Frontal cortex (tissue), 4 donors: Measurements from ENCODE around the gene DOCK1. TPM values are rescaled to one million over a fixed set of nuclear protein-coding genes. Genes with fewer than 3 reads are reported as not detected.

Experiments used
- DNase-seq, 2 donors: peaks; one replicate each; pipeline ENCODE4 v3.0.0; 2012; ENCODE audit warnings: low spot score in 2 of 2
- FAIRE-seq: peaks from 2 replicates; lab custom pipeline; 2012; peaks lifted over from hg19 to GRCh38; lab: Jason Lieb, UNC
- total RNA-seq: library from RNA; depleted of rRNA; stranded (reverse); fragments of >200 nt; gene quantifications from one replicate; pipeline ENCODE4 v1.2.3, GENCODE V29; 2014
- donor health status: control.
- donor health status: control.
- donor health status: control.

Gene DOCK1
- total RNA-seq, 1 donor from 2014 or later = 14.3 TPM

- DNase-seq = no peak
- no peak for FAIRE-seq
These were observed 546.4 kb downstream of the DOCK1 start for GRCh38 chr10:127451628-127452027.

- DNase-seq (no peak), FAIRE-seq (no peak)
These were observed 547.3 kb downstream of the DOCK1 start for GRCh38 chr10:127452568-127452967.

GRCh38 chr10:127453706-127454105 is 548.5 kb downstream of the DOCK1 start:
- FAIRE-seq (no peak), DNase-seq (no peak)

GRCh38 chr10:127456122-127456521 is 550.9 kb downstream of the DOCK1 start:
- FAIRE-seq = no peak
- no peak for DNase-seq

GRCh38 chr10:127458016-127458810 is 553.0 kb downstream of the DOCK1 start:
- no peak for FAIRE-seq
- no peak for DNase-seq

- no peak for DNase-seq
- no peak for FAIRE-seq
These were observed 553.6 kb downstream of the DOCK1 start for GRCh38 chr10:127458829-127459228.

GRCh38 chr10:127459918-127460317 is 554.7 kb downstream of the DOCK1 start:
- FAIRE-seq (no peak), DNase-seq (no peak)

GRCh38 chr10:127462643-127463295 is 557.5 kb downstream of the DOCK1 start:
- no peak for DNase-seq
- no peak for FAIRE-seq

- FAIRE-seq (no peak), DNase-seq (no peak)
These were observed 558.3 kb downstream of the DOCK1 start for GRCh38 chr10:127463548-127463947.

GRCh38 chr10:127464561-127464960 is 559.3 kb downstream of the DOCK1 start:
- DNase-seq (no peak), FAIRE-seq (no peak)

- FAIRE-seq (no peak), DNase-seq (no peak)
These were observed 562.6 kb downstream of the DOCK1 start for GRCh38 chr10:127467811-127468210.

- FAIRE-seq (no peak), DNase-seq (no peak)
These were observed 563.4 kb downstream of the DOCK1 start for GRCh38 chr10:127468632-127469031.

- DNase-seq (no peak), FAIRE-seq (no peak)
These were observed 565.7 kb downstream of the DOCK1 start for GRCh38 chr10:127470911-127471310.

GRCh38 chr10:127472976-127473375 is 567.7 kb downstream of the DOCK1 start:
- no peak for DNase-seq
- FAIRE-seq = no peak

GRCh38 chr10:127474501-127474900 is 569.3 kb downstream of the DOCK1 start:
- DNase-seq (no peak), FAIRE-seq (no peak)

GRCh38 chr10:127485153-127485857 is 580.1 kb downstream of the DOCK1 start:
- DNase-seq (no peak), FAIRE-seq (no peak)

- no peak for DNase-seq
- FAIRE-seq = no peak
These were observed 581.1 kb downstream of the DOCK1 start for GRCh38 chr10:127486355-127486754.

GRCh38 chr10:127492607-127493250 is 587.5 kb downstream of the DOCK1 start:
- FAIRE-seq (no peak), DNase-seq (no peak)

- DNase-seq (no peak), FAIRE-seq (no peak)
These were observed 590.8 kb downstream of the DOCK1 start for GRCh38 chr10:127496035-127496434.

GRCh38 chr10:127497685-127498084 is 592.5 kb downstream of the DOCK1 start:
- FAIRE-seq (no peak), DNase-seq (no peak)
